Stomach (tissue), 4 donors: Measurements from ENCODE around the gene COL27A1.

Experiments used
- EP300 ChIP-seq: sonication (generic); formaldehyde crosslinking; IDR thresholded peaks from one replicate; pipeline ENCODE4 v1.6.1; 2017; ENCODE audit warnings: antibody characterized with exemption
- TF ChIP-seq, protein P1 (sequence below), 7 experiments: fragments of 450-650 bp in 4 of 7; fragments of 200-600 bp in 3 of 7; sonication (generic) in 3 of 7; IDR thresholded peaks; one replicate each; pipeline ENCODE4 v1.5.1; 2016 to 2019; ENCODE audit warnings: antibody characterized with exemption in 7 of 7, control low read depth in 2 of 7, mild to moderate bottlenecking in 1 of 7

DNA sequence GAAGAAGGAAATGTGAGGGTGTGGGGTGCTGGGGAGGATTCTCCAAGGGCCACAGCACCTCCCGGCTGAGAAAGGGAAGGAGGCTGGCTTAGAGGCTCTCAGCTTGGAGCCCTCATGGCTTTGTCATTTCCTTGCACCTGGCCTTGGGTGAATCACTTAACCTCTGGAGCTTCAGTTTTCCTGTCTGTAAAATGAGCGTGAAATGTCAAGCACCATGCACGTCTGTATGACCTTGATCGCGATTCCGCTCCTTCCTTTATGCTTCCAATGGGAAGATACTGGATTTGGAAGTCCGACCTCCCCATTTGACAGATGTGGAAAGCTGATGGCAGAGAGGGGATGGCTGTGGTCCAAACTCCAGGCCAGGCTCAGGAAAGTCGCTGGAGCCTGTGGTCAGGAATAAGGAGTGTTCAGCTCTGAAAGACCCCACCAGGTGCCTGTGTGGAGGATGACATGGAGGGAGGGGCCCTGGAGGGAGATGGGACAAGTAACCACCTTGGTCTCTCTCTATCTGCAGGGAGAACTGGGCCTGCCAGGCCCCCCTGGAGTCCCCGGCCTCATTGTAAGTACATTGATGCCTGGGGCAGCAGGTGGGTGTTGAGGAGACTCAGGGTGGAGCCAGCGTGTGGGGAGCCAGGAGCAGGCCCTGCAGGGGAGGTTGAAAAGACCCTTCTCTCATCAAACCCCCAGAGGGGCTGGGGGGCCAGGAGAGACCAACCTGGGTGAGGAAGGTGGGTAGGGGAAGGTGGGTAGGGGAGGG is 66.5 kb downstream of the COL27A1 start:
- TF ChIP-seq, protein P1, sequence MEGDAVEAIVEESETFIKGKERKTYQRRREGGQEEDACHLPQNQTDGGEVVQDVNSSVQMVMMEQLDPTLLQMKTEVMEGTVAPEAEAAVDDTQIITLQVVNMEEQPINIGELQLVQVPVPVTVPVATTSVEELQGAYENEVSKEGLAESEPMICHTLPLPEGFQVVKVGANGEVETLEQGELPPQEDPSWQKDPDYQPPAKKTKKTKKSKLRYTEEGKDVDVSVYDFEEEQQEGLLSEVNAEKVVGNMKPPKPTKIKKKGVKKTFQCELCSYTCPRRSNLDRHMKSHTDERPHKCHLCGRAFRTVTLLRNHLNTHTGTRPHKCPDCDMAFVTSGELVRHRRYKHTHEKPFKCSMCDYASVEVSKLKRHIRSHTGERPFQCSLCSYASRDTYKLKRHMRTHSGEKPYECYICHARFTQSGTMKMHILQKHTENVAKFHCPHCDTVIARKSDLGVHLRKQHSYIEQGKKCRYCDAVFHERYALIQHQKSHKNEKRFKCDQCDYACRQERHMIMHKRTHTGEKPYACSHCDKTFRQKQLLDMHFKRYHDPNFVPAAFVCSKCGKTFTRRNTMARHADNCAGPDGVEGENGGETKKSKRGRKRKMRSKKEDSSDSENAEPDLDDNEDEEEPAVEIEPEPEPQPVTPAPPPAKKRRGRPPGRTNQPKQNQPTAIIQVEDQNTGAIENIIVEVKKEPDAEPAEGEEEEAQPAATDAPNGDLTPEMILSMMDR (IDR thresholded peaks at IDR 0.05): no peak
- TF ChIP-seq EP300: no peak
